Loucy (cell line): ENCODE data around the gene ADARB2.

ENCODE experiments used
- CTCF ChIP-seq: fragments of 200-600 bp; sonication (generic); conservative IDR thresholded peaks from 2 replicates; pipeline ENCODE4 v1.5.1; 2014; ENCODE audit warnings: mild to moderate bottlenecking, antibody characterized with exemption, low read length
- EZH2phosphoT487 ChIP-seq: fragments of 200-600 bp; IDR thresholded peaks from 2 replicates; pipeline ENCODE4 v1.6.1; 2018; ENCODE audit warnings: antibody characterized with exemption, mild to moderate bottlenecking, moderate library complexity, borderline replicate concordance

DNA sequence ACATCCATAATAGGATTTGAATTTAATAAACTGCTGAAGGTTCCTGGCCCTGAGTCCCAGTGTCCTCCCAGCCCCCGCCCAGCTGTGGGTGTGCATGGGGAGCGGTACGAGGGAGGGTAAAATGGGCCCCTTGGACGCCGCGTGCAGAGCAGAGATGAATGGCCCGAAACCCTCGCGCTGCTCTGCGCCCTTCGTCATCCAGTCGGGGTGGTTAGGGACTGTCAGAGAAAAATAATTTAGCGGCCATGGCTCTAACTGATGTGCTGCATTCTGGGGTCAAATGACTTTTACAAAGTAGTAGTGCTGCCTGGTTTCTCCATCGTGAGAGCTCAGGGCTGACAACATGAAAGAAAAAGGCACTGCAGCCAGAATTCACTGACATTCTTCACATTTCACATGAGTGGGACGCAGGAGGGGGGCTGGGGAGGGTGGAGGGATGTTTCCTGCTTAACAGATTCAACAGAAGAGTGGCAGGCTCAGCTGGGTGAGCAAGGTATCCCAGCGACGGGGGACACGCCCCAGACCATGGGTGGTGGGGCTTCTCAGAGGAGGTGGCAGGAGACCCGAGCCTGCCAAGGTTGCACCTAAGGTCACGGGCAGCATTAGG is 376.7 kb downstream of the ADARB2 start:
- TF ChIP-seq CTCF (no peak), EZH2phosphoT487 (no peak)
